ENCODE data around the gene CYP17A1.

Gene CYP17A1

GRCh38 chr10:102791754-102792395, 45.3 kb downstream of the CYP17A1 start:
- no CpG with 5 or more reads among the region's 8 CpGs for WGBS (ENCODE audit: insufficient coverage, insufficient read length)
- Histone ChIP-seq H3K9me3 (ENCODE audit: control insufficient read depth, insufficient read depth, low read length) (no peaks in the 10 kb centered on the region), H3K27me3 (ENCODE audit: control insufficient read depth, insufficient read depth, low read length) (no peaks in the 10 kb centered on the region), H3K36me3 (ENCODE audit: control insufficient read depth, insufficient read depth, low read length) (no peaks in the 10 kb centered on the region), H3K4me3 (ENCODE audit: low read length) (no peak overlapping the region), H3K4me1 (ENCODE audit: control insufficient read depth, insufficient read depth, low read length) (peaks cover 1% of the 10 kb centered on the region; the same call in 1 of the 2 replicates), H3K27ac (ENCODE audit: low read length) (no peak overlapping the region)
- DNase-seq (ENCODE audit: low read depth, low spot score) = no peak

- DNase-seq (ENCODE audit: low read depth, low spot score) = no peak
- WGBS (ENCODE audit: insufficient coverage, insufficient read length) = no CpG with 5 or more reads among the region's 2 CpGs
These were observed 51.4 kb downstream of the CYP17A1 start for GRCh38 chr10:102785818-102786217.

GRCh38 chr10:102783568-102783967, 53.6 kb downstream of the CYP17A1 start:
- no peak for DNase-seq (ENCODE audit: low read depth, low spot score)
- Histone ChIP-seq H3K27me3 (ENCODE audit: control insufficient read depth, insufficient read depth, low read length) (no peaks in the 10 kb centered on the region), H3K4me1 (ENCODE audit: control insufficient read depth, insufficient read depth, low read length) (peaks cover 3% of the 10 kb centered on the region; the same call in 1 of the 2 replicates), H3K9me3 (ENCODE audit: control insufficient read depth, insufficient read depth, low read length) (no peaks in the 10 kb centered on the region), H3K36me3 (ENCODE audit: control insufficient read depth, insufficient read depth, low read length) (no peaks in the 10 kb centered on the region), H3K4me3 (ENCODE audit: low read length) (no peak overlapping the region), H3K27ac (ENCODE audit: low read length) (no peak overlapping the region)
- no CpG with 5 or more reads among the region's 1 CpG for WGBS (ENCODE audit: insufficient coverage, insufficient read length)

More at GRCh38 chr10:102785818-102786217, 51.4 kb downstream of the CYP17A1 start:
- Histone ChIP-seq H3K27me3 (ENCODE audit: control insufficient read depth, insufficient read depth, low read length) (no peaks in the 10 kb centered on the region), H3K4me1 (ENCODE audit: control insufficient read depth, insufficient read depth, low read length) (peaks cover 1% of the 10 kb centered on the region; the same call in 1 of the 2 replicates), H3K27ac (ENCODE audit: low read length) (no peak overlapping the region), H3K4me3 (ENCODE audit: low read length) (no peak overlapping the region), H3K9me3 (ENCODE audit: control insufficient read depth, insufficient read depth, low read length) (no peaks in the 10 kb centered on the region), H3K36me3 (ENCODE audit: control insufficient read depth, insufficient read depth, low read length) (no peaks in the 10 kb centered on the region)

- H3K4me1 ChIP-seq (ENCODE audit: control insufficient read depth, insufficient read depth, low read length) = peaks cover 5% of the 10 kb centered on the region; the same call in 1 of the 2 replicates
- H3K27ac ChIP-seq (ENCODE audit: low read length) = no peak overlapping the region
- no CpG with 5 or more reads among the region's 18 CpGs for WGBS (ENCODE audit: insufficient coverage, insufficient read length)
- no peaks in the 10 kb centered on the region for H3K27me3 ChIP-seq (ENCODE audit: control insufficient read depth, insufficient read depth, low read length)
- no peak for DNase-seq (ENCODE audit: low read depth, low spot score)
- H3K4me3 ChIP-seq (ENCODE audit: low read length) = no peak overlapping the region
- H3K36me3 ChIP-seq (ENCODE audit: control insufficient read depth, insufficient read depth, low read length) = no peaks in the 10 kb centered on the region
- no peaks in the 10 kb centered on the region for H3K9me3 ChIP-seq (ENCODE audit: control insufficient read depth, insufficient read depth, low read length)
These were observed 54.3 kb downstream of the CYP17A1 start for GRCh38 chr10:102782673-102783551.

- H3K36me3 ChIP-seq (ENCODE audit: control insufficient read depth, insufficient read depth, low read length) = no peaks in the 10 kb centered on the region
- WGBS (ENCODE audit: insufficient coverage, insufficient read length) = no CpG with 5 or more reads among the region's 6 CpGs
- DNase-seq (ENCODE audit: low read depth, low spot score) = no peak
- no peak overlapping the region for H3K27ac ChIP-seq (ENCODE audit: low read length)
- H3K27me3 ChIP-seq (ENCODE audit: control insufficient read depth, insufficient read depth, low read length) = no peaks in the 10 kb centered on the region
- no peaks in the 10 kb centered on the region for H3K9me3 ChIP-seq (ENCODE audit: control insufficient read depth, insufficient read depth, low read length)
- H3K4me1 ChIP-seq (ENCODE audit: control insufficient read depth, insufficient read depth, low read length) = peaks cover 10% of the 10 kb centered on the region; the same call in 1 of the 2 replicates
- no peak overlapping the region for H3K4me3 ChIP-seq (ENCODE audit: low read length)
These were observed 55.2 kb downstream of the CYP17A1 start for GRCh38 chr10:102781921-102782557.

- no peak for DNase-seq (ENCODE audit: low read depth, low spot score)
- no peaks in the 10 kb centered on the region for H3K36me3 ChIP-seq (ENCODE audit: control insufficient read depth, insufficient read depth, low read length)
- H3K27me3 ChIP-seq (ENCODE audit: control insufficient read depth, insufficient read depth, low read length) = no peaks in the 10 kb centered on the region
- H3K9me3 ChIP-seq (ENCODE audit: control insufficient read depth, insufficient read depth, low read length) = no peaks in the 10 kb centered on the region
- no CpG with 5 or more reads among the region's 8 CpGs for WGBS (ENCODE audit: insufficient coverage, insufficient read length)
- no peak overlapping the region for H3K4me3 ChIP-seq (ENCODE audit: low read length)
- no peak overlapping the region for H3K27ac ChIP-seq (ENCODE audit: low read length)
- peaks cover 16% of the 10 kb centered on the region for H3K4me1 ChIP-seq (ENCODE audit: control insufficient read depth, insufficient read depth, low read length)
These were observed 55.9 kb downstream of the CYP17A1 start for GRCh38 chr10:102781090-102781920.
